Upper lobe of left lung (tissue), 4 donors: ENCODE measurements around the gene MSANTD3.

Experiments used
- POLR2AphosphoS5 ChIP-seq, 2 donors: sonication (generic); formaldehyde crosslinking; IDR thresholded peaks; one replicate each; pipeline ENCODE4 v1.5.1; 2017; ENCODE audit warnings: antibody characterized with exemption in 2 of 2
- TF ChIP-seq, protein P1 (sequence below), 6 experiments: fragments of 450-650 bp in 4 of 6; fragments of 200-600 bp in 2 of 6; sonication (generic) in 2 of 6; IDR thresholded peaks; one replicate each; pipeline ENCODE4 v1.5.1; 2016 to 2019; ENCODE audit warnings: antibody characterized with exemption in 6 of 6

DNA sequence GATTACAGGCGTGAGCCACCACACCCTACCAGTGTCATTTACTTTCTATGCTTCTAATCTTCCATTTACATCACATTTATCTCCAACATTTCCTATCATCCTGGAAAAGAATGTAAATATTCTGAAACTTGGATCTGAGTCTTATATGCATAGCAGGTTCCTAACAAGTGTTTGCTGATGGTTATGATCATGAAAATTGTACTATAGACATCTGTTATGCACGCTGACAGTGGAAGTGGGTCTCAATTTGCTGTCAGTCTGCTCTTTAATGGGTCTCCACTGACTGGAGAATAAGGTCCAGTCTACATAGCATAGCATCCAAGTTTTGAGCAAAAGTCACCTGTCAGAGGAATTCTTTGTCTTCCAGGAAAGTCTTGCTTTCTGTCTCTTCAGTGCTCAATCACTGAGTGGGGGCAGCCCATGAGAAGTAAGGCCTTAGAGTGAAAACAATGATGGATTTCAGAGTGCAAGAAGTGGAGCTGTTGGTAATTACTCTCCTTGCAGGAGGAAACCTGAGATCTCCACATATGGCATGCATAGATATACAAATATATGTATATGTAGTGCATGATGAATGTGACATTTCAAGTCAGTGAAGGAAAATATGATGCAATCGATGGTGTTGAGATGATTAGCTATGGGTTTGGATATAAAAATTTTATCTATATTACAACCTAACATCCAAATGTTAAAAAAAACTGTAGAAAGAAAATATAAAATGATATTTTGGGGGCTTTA is 29.2 kb upstream of the MSANTD3 start:
- no peak for TF ChIP-seq POLR2AphosphoS5 (IDR thresholded peaks at IDR 0.05)
- TF ChIP-seq, protein P1, sequence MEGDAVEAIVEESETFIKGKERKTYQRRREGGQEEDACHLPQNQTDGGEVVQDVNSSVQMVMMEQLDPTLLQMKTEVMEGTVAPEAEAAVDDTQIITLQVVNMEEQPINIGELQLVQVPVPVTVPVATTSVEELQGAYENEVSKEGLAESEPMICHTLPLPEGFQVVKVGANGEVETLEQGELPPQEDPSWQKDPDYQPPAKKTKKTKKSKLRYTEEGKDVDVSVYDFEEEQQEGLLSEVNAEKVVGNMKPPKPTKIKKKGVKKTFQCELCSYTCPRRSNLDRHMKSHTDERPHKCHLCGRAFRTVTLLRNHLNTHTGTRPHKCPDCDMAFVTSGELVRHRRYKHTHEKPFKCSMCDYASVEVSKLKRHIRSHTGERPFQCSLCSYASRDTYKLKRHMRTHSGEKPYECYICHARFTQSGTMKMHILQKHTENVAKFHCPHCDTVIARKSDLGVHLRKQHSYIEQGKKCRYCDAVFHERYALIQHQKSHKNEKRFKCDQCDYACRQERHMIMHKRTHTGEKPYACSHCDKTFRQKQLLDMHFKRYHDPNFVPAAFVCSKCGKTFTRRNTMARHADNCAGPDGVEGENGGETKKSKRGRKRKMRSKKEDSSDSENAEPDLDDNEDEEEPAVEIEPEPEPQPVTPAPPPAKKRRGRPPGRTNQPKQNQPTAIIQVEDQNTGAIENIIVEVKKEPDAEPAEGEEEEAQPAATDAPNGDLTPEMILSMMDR (IDR thresholded peaks at IDR 0.05): no peak
